Amygdala (tissue), 56 donors: ENCODE data around the gene MRPS26.
"Not testable (repeated sequence)": the region's sequence is repeated elsewhere in the genome, so short reads cannot be mapped to it uniquely, and the experiment has no call there.

Experiments
- DNase-seq, 56 donors: peaks; one replicate each; lab custom pipeline; 2025; lab: John Stamatoyannopoulos, UW

The MRPS26 gene

GRCh38 chr20:3045816-3046676, at the start of gene MRPS26:
TSS of gene MRPS26 (plus strand) at chr20:3046052. CDS start at chr20:3046069, 17 bp downstream.
- DNase-seq, result peak in 54 of 56 donors; percentile 32 to 95 (median 83)

DNA sequence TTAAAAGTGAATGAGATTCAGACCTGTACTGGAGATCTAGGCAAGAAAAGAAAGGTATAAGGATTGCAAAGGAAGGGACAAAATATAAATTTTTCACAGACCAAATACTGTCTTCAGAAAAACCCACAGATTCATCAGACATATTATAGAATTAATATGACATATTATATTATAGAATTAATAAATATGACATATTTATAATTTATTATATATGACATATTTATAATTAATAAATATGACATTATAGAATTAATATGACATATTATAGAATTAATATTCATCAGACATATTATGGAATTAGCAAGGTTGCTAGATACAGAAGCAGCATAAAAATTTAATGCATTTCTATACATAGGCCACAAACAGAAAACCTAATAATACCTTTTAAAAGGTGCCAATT, 47.1 kb upstream of the MRPS26 start:
- DNase-seq, result no peak

DNA sequence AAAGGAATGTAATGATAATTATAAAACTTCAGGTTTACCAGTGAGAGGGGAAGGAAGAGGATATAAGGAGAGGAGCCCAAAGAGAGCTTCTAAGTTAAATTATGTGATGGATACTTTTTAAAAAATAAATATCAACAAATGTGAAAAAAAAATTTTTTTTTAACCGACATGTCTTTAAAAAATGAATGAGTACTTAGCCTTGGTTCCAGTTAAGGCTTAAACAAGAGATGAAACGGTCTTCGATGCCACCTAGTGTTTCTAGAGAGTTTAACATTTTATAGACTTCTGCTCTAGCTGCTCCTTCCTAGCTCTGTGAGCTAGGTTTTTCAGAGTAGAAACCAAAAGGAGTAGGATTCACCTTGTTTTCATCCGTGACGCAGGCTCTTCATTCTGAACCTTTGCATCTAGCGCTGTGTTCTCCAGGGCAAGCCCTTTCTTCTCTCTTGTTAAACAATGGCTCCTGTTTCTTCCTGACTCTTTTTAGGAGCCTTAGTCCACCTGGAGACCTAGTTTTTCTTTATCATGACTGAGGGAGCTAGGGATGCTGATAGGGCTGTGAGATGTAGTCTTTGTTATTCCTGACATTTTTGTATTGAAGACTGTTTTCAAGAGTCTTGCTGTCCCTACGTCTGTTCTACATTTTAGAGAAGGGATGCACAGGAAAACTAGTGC, 44.9 kb upstream of the MRPS26 start:
- DNase-seq, result peak in 3 of 56 donors; percentile 2 to 34 (median 3)

DNA sequence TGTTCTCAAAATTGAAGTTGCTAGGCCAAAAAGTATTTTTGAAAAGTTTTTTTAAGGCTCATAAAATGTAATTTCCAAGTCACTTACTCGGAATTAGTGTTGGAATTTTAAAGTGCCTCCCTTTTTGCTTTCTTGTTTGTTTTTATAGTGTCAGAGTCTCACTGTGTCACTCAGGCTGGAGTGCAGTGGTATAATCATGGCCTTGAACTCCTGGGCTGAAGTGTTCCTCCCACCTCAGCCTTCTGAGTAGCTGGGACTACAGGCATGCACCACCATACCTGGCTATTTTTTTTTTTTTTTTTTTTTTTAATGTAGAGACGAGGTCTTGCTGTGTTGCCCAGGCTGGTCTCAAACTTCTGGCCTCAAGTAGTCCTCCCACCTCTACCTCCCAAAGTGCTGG, 42.4 kb upstream of the MRPS26 start:
- DNase-seq, result no peak

DNA sequence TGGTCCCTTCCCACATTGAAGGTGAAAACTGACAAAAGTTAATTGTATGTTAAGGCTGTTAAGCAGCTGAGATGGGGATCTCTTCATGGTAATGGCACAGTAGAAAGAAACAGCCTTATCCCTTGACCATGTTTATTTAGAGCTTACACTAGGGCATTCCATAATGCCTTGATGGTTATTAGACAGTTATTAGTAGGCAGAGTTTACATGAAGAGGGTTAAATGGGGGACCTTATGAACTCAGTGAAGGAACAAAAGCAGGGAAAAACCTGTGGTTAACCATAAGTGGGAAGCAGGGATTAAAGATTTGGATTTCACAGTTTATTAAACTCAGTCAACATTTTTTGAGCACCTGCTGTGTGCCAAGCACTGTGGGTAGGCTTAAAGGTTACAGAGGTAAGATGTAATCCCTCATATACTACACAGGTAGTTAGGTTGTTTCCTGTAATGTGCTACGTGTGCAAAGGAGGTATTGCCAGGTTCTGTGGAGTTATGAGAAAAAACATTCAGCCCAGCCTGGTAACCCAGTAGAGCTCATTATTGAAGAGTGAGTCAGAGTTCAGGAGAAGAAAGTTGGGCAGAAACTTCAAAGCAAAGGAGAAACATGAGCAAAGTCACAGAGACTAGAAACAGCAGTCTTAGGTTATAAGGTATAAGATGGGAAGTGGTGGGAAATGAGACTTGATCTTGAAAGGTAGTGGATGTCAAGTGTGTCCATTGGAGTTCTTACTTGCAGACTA, 34.7 kb upstream of the MRPS26 start:
- no peak for DNase-seq

DNA sequence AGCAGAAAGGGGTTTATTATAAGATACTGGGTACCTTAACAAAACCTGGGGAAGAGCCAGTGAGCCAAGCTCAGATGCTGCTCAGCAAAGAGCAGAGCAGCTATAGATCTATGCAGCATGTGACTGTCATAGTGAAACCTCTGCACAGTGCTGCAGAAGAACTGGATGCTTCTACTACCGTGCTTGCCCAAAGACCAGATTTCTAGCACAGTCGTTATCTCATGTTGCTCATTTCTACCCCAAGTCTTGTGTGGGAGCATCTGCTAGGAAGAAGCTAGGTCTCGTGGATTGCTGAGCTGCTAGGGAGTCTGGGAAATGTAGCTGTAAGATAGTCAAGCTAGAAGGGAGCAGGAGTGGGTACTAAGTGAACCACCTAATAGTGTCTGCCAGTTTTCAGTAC, 34.1 kb upstream of the MRPS26 start:
- no peak for DNase-seq

- DNase-seq, result no peak
These were observed 32.1 kb upstream of the MRPS26 start for GRCh38 chr20:3013771-3014170.

GRCh38 chr20:3014179-3014578, 31.7 kb upstream of the MRPS26 start:
- DNase-seq, result no peak

GRCh38 chr20:3014662-3015061, 31.2 kb upstream of the MRPS26 start:
- no peak for DNase-seq

- DNase-seq, result not testable (repeated sequence)
These were observed 30.6 kb upstream of the MRPS26 start for GRCh38 chr20:3015302-3015701.

GRCh38 chr20:3021327-3021726, 24.5 kb upstream of the MRPS26 start:
- no peak for DNase-seq

GRCh38 chr20:3021777-3022176, 24.1 kb upstream of the MRPS26 start:
- DNase-seq, result no peak

- not testable (repeated sequence) for DNase-seq
These were observed 23.0 kb upstream of the MRPS26 start for GRCh38 chr20:3022559-3023490.

- DNase-seq, result no peak
These were observed 17.9 kb upstream of the MRPS26 start for GRCh38 chr20:3027987-3028386.

DNA sequence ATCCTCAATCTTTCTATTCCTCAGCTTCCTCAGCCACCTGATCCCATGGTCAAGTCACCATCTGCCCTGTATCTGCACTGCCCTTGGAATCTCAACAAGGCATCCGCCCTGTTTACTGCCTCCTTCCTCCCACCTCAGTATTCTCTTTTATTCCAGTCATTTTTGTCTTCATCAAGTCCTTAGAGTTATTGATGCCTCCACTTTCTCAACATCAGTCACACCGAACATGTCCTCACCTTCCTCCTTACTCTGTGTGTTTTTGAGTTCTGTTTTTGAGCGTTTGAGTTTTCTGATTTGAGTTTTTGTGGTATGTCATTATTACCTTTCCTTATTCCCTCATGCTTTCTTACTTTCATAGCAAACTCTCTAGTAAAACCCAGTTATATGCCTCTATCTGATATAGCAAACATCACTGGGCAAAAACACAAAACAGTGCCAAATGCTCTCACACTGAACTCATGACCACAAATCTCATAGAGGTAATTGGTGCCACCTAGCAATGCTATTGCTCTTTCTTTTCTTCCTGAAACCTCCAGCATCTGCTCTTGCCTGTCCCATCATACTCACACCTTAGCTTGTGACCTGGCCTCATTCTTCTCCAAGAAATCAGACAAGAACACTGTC, 14.2 kb upstream of the MRPS26 start:
- no peak for DNase-seq

- DNase-seq, result peak in 5 of 56 donors; percentile 10 to 23 (median 13)
These were observed 13.2 kb upstream of the MRPS26 start for GRCh38 chr20:3032624-3033023.

GRCh38 chr20:3037654-3038053, 8.2 kb upstream of the MRPS26 start:
- DNase-seq, result no peak

- DNase-seq, result no peak
These were observed 7.4 kb upstream of the MRPS26 start for GRCh38 chr20:3038454-3038853.

GRCh38 chr20:3039426-3039825, 6.4 kb upstream of the MRPS26 start:
- DNase-seq, result no peak

- no peak for DNase-seq
These were observed 5.8 kb upstream of the MRPS26 start for GRCh38 chr20:3040086-3040485.
